Mesendoderm (in vitro differentiated cells): Measurements from ENCODE around the gene FRMD4A.
A peak's percentile ranks its signal among the peaks of the same experiment; 100 is the strongest.

Source experiments
- DNase-seq: peaks from one replicate; pipeline ENCODE4 v3.0.0; 2013
- H2AK5ac ChIP-seq: 2 replicates; pipeline ENCODE4 v1.6.1; 2013; ENCODE audit warnings: low read length, inconsistent platforms
- H2BK120ac ChIP-seq: 2 replicates; pipeline ENCODE4 v1.6.1; 2013; ENCODE audit warnings: low read depth, mild to moderate bottlenecking, low read length, moderate library complexity, mixed read lengths
- H2BK15ac ChIP-seq: replicated peaks from 2 replicates; pipeline ENCODE4 v1.6.1; 2013; ENCODE audit warnings: low read depth, mild to moderate bottlenecking, moderate library complexity
- H2BK5ac ChIP-seq: 2 replicates; pipeline ENCODE4 v1.6.1; 2013; ENCODE audit warnings: low read length, inconsistent platforms
- H3K18ac ChIP-seq: 2 replicates; pipeline ENCODE4 v1.6.1; 2013; ENCODE audit warnings: mild to moderate bottlenecking, low read length, mixed read lengths
- H3K23ac ChIP-seq: one replicate; pipeline ENCODE4 v1.6.1; 2013; ENCODE audit warnings: low read length
- H3K27ac ChIP-seq: 2 replicates; pipeline ENCODE4 v1.5.1; 2013; ENCODE audit warnings: low read depth, mild to moderate bottlenecking, inconsistent platforms, low read length, moderate library complexity
- H3K27me3 ChIP-seq: 2 replicates; pipeline ENCODE4 v1.6.1; 2013; ENCODE audit warnings: low read length, control low read depth, mild to moderate bottlenecking, inconsistent platforms; ENCODE audit not compliant: insufficient read depth, poor library complexity
- H3K36me3 ChIP-seq: 2 replicates; pipeline ENCODE4 v1.6.1; 2013; ENCODE audit warnings: low read length, inconsistent platforms; ENCODE audit not compliant: control insufficient read depth, insufficient read depth
- H3K4ac ChIP-seq: one replicate; pipeline ENCODE4 v1.6.1; 2013; ENCODE audit warnings: low read depth, mild to moderate bottlenecking, low read length, moderate library complexity
- H3K4me1 ChIP-seq: 2 replicates; pipeline ENCODE4 v1.6.1; 2013; ENCODE audit warnings: low read depth, low read length, inconsistent platforms; ENCODE audit not compliant: control insufficient read depth
- H3K4me2 ChIP-seq: 2 replicates; pipeline ENCODE4 v1.6.1; 2013; ENCODE audit warnings: low read length
- H3K4me3 ChIP-seq: 2 replicates; pipeline ENCODE4 v1.5.1; 2013; ENCODE audit warnings: mild to moderate bottlenecking, low read length
- H3K56ac ChIP-seq: one replicate; pipeline ENCODE4 v1.6.1; 2013; ENCODE audit warnings: low read length
- H3K79me1 ChIP-seq: 2 replicates; pipeline ENCODE4 v1.6.1; 2013; ENCODE audit warnings: low read length, inconsistent platforms
- H3K79me2 ChIP-seq: 2 replicates; pipeline ENCODE4 v1.6.1; 2013; ENCODE audit warnings: mild to moderate bottlenecking, low read length; ENCODE audit not compliant: control insufficient read depth, insufficient read depth
- H3K9ac ChIP-seq: 2 replicates; pipeline ENCODE4 v1.6.1; 2013; ENCODE audit warnings: low read length, inconsistent platforms
- H4K5ac ChIP-seq: one replicate; pipeline ENCODE4 v1.6.1; 2013; ENCODE audit warnings: low read length
- H4K8ac ChIP-seq: one replicate; pipeline ENCODE4 v1.6.1; 2013; ENCODE audit warnings: low read depth, mild to moderate bottlenecking, control low read depth, low read length, moderate library complexity
- WGBS: extraction: QIAGEN DNeasy Blood & Tissue Kit; methylation state at CpG from one replicate; pipeline ENCODE4 v1.1.7; 2013; ENCODE audit warnings: low lambda C conversion rate, missing lambda C conversion rate; ENCODE audit not compliant: insufficient coverage; ENCODE audit errors: extremely low coverage; 5-methylcytosine and 5-hydroxymethylcytosine counted together

FRMD4A gene

GRCh38 chr10:13990946-13991345 lies 339.8 kb downstream of the FRMD4A start:
- H2BK5ac ChIP-seq: no peak overlapping the region
- no CpG with 5 or more reads among the region's 7 CpGs for WGBS
- no peak overlapping the region for H3K18ac ChIP-seq
- no peak overlapping the region for H3K27ac ChIP-seq
- no peak overlapping the region for H3K9ac ChIP-seq
- H3K4me1 ChIP-seq: no peaks in the 10 kb centered on the region
- H3K36me3 ChIP-seq: no peaks in the 10 kb centered on the region
- no peak overlapping the region for H3K4me3 ChIP-seq
- H3K23ac ChIP-seq: no peak overlapping the region
- no peak overlapping the region for H3K4me2 ChIP-seq
- no peaks in the 10 kb centered on the region for H3K27me3 ChIP-seq
- H2BK120ac ChIP-seq: no peak overlapping the region
- no peaks in the 10 kb centered on the region for H3K79me1 ChIP-seq
- H2AK5ac ChIP-seq: no peak overlapping the region
- H2BK15ac ChIP-seq: no peak overlapping the region
- H3K56ac ChIP-seq: no peak overlapping the region
- H4K5ac ChIP-seq: no peak overlapping the region
- no peaks in the 10 kb centered on the region for H3K79me2 ChIP-seq
- no peak overlapping the region for H3K4ac ChIP-seq
- H4K8ac ChIP-seq: no peak overlapping the region
- DNase-seq: no peak

DNA sequence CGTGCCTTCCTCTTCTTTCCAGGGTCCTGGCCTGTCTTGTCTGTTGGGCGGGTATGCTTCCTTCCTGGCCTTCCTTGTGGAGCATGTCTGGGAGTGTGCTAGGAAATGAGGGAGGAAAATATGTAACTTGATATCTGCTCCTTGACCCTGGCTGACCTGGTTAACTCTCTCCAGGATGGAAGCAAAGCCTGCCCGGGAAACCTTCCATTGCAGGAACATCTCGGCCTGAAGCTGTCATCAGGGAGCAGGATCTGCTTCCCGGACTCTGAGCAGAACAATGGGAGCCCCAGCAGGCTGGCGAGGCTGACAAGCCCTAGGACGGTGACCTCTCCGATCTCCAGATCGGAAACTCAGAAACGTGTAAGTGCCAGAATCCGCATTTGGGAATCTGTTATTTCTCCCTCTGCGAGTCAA lies 340.3 kb downstream of the FRMD4A start:
- Histone ChIP-seq H2AK5ac (no peak overlapping the region), H3K9ac (no peak overlapping the region), H3K56ac (peak overlapping the region; percentile 56), H4K8ac (no peak overlapping the region), H4K5ac (no peak overlapping the region), H3K4me3 (no peak overlapping the region), H3K4me2 (no peak overlapping the region), H3K18ac (no peak overlapping the region), H3K4me1 (no peaks in the 10 kb centered on the region), H2BK120ac (no peak overlapping the region), H2BK5ac (no peak overlapping the region), H3K27me3 (no peaks in the 10 kb centered on the region), H3K79me1 (no peaks in the 10 kb centered on the region), H3K79me2 (no peaks in the 10 kb centered on the region), H2BK15ac (no peak overlapping the region), H3K23ac (no peak overlapping the region), H3K4ac (no peak overlapping the region), H3K27ac (no peak overlapping the region), H3K36me3 (no peaks in the 10 kb centered on the region)
- no CpG with 5 or more reads among the region's 12 CpGs for WGBS
- DNase-seq: no peak

- H3K56ac ChIP-seq: no peak overlapping the region
- no peaks in the 10 kb centered on the region for H3K79me1 ChIP-seq
- H3K79me2 ChIP-seq: no peaks in the 10 kb centered on the region
- no peak overlapping the region for H3K18ac ChIP-seq
- H2BK5ac ChIP-seq: no peak overlapping the region
- H4K5ac ChIP-seq: no peak overlapping the region
- no peaks in the 10 kb centered on the region for H3K36me3 ChIP-seq
- no peaks in the 10 kb centered on the region for H3K27me3 ChIP-seq
- no peaks in the 10 kb centered on the region for H3K4me1 ChIP-seq
- no peak overlapping the region for H3K23ac ChIP-seq
- no peak overlapping the region for H2BK120ac ChIP-seq
- H3K4ac ChIP-seq: no peak overlapping the region
- no peak overlapping the region for H3K4me2 ChIP-seq
- no peak overlapping the region for H3K4me3 ChIP-seq
- DNase-seq: no peak
- H4K8ac ChIP-seq: no peak overlapping the region
- H2BK15ac ChIP-seq: no peak overlapping the region
- no CpG with 5 or more reads among the region's 2 CpGs for WGBS
- no peak overlapping the region for H2AK5ac ChIP-seq
- H3K27ac ChIP-seq: no peak overlapping the region
- H3K9ac ChIP-seq: no peak overlapping the region
These were observed 341.1 kb downstream of the FRMD4A start for GRCh38 chr10:13989616-13990015.

GRCh38 chr10:13987446-13987845 lies 343.3 kb downstream of the FRMD4A start:
- no peak overlapping the region for H3K4me3 ChIP-seq
- no peak overlapping the region for H3K9ac ChIP-seq
- H3K27ac ChIP-seq: no peak overlapping the region
- no peak overlapping the region for H3K4me2 ChIP-seq
- H4K8ac ChIP-seq: no peak overlapping the region
- H3K23ac ChIP-seq: no peak overlapping the region
- H3K4ac ChIP-seq: no peak overlapping the region
- no peaks in the 10 kb centered on the region for H3K79me1 ChIP-seq
- no peak overlapping the region for H2AK5ac ChIP-seq
- no peaks in the 10 kb centered on the region for H3K36me3 ChIP-seq
- no peak overlapping the region for H2BK120ac ChIP-seq
- H2BK15ac ChIP-seq: no peak overlapping the region
- H3K56ac ChIP-seq: no peak overlapping the region
- H4K5ac ChIP-seq: no peak overlapping the region
- no peak for DNase-seq
- WGBS: no CpG with 5 or more reads among the region's 9 CpGs
- no peak overlapping the region for H3K18ac ChIP-seq
- H3K4me1 ChIP-seq: no peaks in the 10 kb centered on the region
- H3K27me3 ChIP-seq: no peaks in the 10 kb centered on the region
- no peaks in the 10 kb centered on the region for H3K79me2 ChIP-seq
- no peak overlapping the region for H2BK5ac ChIP-seq

DNA sequence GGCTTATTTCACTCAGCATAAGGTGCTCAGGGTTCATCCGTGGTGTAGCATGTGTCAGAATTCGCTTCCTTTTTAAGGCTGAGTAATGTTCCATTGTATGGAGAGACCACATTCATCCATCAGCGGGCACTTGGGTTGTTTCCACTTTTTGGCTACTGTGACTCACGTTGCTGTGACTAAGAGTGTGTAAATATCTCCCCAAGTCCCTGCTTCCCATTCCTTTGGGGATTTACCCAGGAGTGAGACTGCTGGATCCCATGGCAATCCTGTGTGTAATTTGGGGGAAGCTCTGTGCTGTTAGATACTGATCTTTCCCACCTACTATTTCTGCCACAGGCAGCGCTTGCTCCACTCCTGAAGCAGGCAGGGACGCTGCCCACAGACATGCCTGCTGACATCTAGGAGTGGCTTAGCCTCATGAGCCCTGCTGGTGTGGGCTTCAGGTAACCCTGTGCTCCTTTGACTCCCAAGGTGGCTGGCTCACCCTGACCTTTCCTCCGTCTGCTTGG lies 346.0 kb downstream of the FRMD4A start:
- Histone ChIP-seq H2AK5ac (no peak overlapping the region), H3K79me2 (no peaks in the 10 kb centered on the region), H3K9ac (no peak overlapping the region), H3K4me1 (no peaks in the 10 kb centered on the region), H2BK5ac (no peak overlapping the region), H3K36me3 (no peaks in the 10 kb centered on the region), H3K4me3 (no peak overlapping the region), H4K5ac (no peak overlapping the region), H3K27me3 (no peaks in the 10 kb centered on the region), H3K18ac (no peak overlapping the region), H2BK15ac (no peak overlapping the region), H4K8ac (no peak overlapping the region), H3K27ac (no peak overlapping the region), H3K4me2 (no peak overlapping the region), H3K4ac (no peak overlapping the region), H2BK120ac (no peak overlapping the region), H3K23ac (peak overlapping the region; percentile 45), H3K56ac (no peak overlapping the region), H3K79me1 (no peaks in the 10 kb centered on the region)
- no CpG with 5 or more reads among the region's 7 CpGs for WGBS
- no peak for DNase-seq

DNA sequence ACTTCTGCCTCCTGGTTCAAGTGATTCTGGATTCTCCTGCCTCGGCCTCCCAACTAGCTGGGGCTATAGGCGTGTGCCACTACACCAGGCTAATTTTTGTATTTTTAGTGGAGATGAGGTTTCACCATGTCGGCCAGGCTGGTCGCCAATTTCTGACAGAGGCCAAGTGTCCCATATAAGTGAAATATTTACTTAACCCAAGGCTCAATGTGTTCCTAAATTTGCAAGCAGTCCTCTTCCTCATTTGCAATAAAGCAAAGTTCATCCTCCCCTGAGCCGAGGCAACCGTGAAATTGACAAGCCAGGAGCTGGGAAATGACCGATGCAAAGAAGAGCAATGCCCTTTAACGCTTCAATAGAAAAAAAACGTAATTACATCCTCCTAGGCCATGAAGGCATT lies 347.7 kb downstream of the FRMD4A start:
- H2BK120ac ChIP-seq: no peak overlapping the region
- H3K4me2 ChIP-seq: no peak overlapping the region
- H3K27me3 ChIP-seq: no peaks in the 10 kb centered on the region
- no peak overlapping the region for H3K9ac ChIP-seq
- no peak overlapping the region for H3K27ac ChIP-seq
- no peak overlapping the region for H3K4ac ChIP-seq
- no peak overlapping the region for H2BK5ac ChIP-seq
- H3K18ac ChIP-seq: no peak overlapping the region
- no peak for DNase-seq
- H3K23ac ChIP-seq: no peak overlapping the region
- no peaks in the 10 kb centered on the region for H3K79me1 ChIP-seq
- H2AK5ac ChIP-seq: no peak overlapping the region
- no peak overlapping the region for H4K8ac ChIP-seq
- no CpG with 5 or more reads among the region's 9 CpGs for WGBS
- no peaks in the 10 kb centered on the region for H3K4me1 ChIP-seq
- H3K36me3 ChIP-seq: no peaks in the 10 kb centered on the region
- H3K56ac ChIP-seq: no peak overlapping the region
- H4K5ac ChIP-seq: no peak overlapping the region
- no peaks in the 10 kb centered on the region for H3K79me2 ChIP-seq
- H3K4me3 ChIP-seq: no peak overlapping the region
- no peak overlapping the region for H2BK15ac ChIP-seq
